Midbrain (tissue), 1 donor: ENCODE measurements around the gene TRIM52.
"Not testable (repeated sequence)": the region's sequence is repeated elsewhere in the genome, so short reads cannot be mapped to it uniquely, and the experiment has no call there.

Source experiments
- DNase-seq: peaks from one replicate; lab custom pipeline; 2025; lab: John Stamatoyannopoulos, UW

TRIM52 gene

GRCh38 chr5:181260720-181261319, at the start of gene TRIM52:
Gene TRIM52, minus strand, starts transcription at chr5:181261143. Its CDS starts 330 bp downstream, at chr5:181260813.
- DNase-seq, result no peak

- DNase-seq, result not testable (repeated sequence)
Observed at GRCh38 chr5:181287331-181287730, 26.4 kb upstream of the TRIM52 start.

GRCh38 chr5:181285962-181286705, 25.2 kb upstream of the TRIM52 start:
- not testable (repeated sequence) for DNase-seq

- not testable (repeated sequence) for DNase-seq
Observed at GRCh38 chr5:181283841-181284755, 23.2 kb upstream of the TRIM52 start.

- DNase-seq, result no peak
Observed at GRCh38 chr5:181283347-181283746, 22.4 kb upstream of the TRIM52 start.

- no peak for DNase-seq
Observed at GRCh38 chr5:181282874-181283273, 21.9 kb upstream of the TRIM52 start.

GRCh38 chr5:181282415-181282814, 21.5 kb upstream of the TRIM52 start:
- DNase-seq, result not testable (repeated sequence)

- DNase-seq, result no peak
Observed at GRCh38 chr5:181281984-181282316, 21.0 kb upstream of the TRIM52 start.

GRCh38 chr5:181281077-181281983, 20.4 kb upstream of the TRIM52 start:
- no peak for DNase-seq

- DNase-seq, result no peak
Observed at GRCh38 chr5:181280251-181280762, 19.4 kb upstream of the TRIM52 start.

GRCh38 chr5:181273433-181273744, 12.4 kb upstream of the TRIM52 start:
- DNase-seq, result not testable (repeated sequence)

- no peak for DNase-seq
Observed at GRCh38 chr5:181271081-181271480, 10.1 kb upstream of the TRIM52 start.

GRCh38 chr5:181267907-181268306, 7.0 kb upstream of the TRIM52 start:
- not testable (repeated sequence) for DNase-seq

GRCh38 chr5:181267291-181267904, 6.5 kb upstream of the TRIM52 start:
- DNase-seq, result not testable (repeated sequence)

GRCh38 chr5:181265092-181265671, 4.2 kb upstream of the TRIM52 start:
- no peak for DNase-seq

- no peak for DNase-seq
Observed at GRCh38 chr5:181263633-181264032, 2.7 kb upstream of the TRIM52 start.

GRCh38 chr5:181261320-181262049, 542 bp upstream of the TRIM52 start:
- no peak for DNase-seq

GRCh38 chr5:181259974-181260719, 796 bp downstream of the TRIM52 start:
- DNase-seq, result no peak

- no peak for DNase-seq
Observed at GRCh38 chr5:181259283-181259682, 1.7 kb downstream of the TRIM52 start.
